Tongue (tissue), 2 donors: ENCODE measurements around the gene ZIK1. TPM values are rescaled to one million over a fixed set of nuclear protein-coding genes. Genes with fewer than 3 reads are reported as not detected.

Source experiments
- DNase-seq: peaks from one replicate; pipeline ENCODE4 v3.0.0-alpha.2; 2015
- total RNA-seq: library from RNA; depleted of rRNA; stranded (reverse); fragments of >200 nt; gene quantifications from one replicate; pipeline ENCODE4 v1.2.3, GENCODE V29; 2014

The ZIK1 gene
- total RNA-seq, 1 donor from 2014 or later, result 11.2 TPM

DNA sequence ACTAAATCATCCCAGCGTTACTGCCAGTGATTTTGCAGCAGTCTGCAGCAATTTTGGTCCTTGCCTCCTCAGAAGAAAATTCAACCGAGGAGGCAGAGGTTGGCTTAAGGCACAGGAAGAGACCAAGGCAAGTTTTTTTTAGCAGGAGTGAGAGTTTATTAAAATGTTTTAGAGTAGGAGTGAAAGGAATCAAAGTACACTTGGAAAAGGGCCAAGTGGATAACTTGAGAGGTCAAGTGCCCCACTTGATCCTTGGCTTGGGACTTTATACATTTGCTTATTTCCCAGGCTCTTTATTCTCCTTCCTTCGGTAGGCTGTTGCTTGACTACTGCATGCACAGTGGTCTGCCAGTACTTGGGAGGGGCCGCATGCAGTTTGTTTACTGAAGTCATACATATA is 27.2 kb downstream of the ZIK1 start:
- DNase-seq, result no peak

- peak; percentile 97 for DNase-seq
These were observed 30.2 kb downstream of the ZIK1 start, which contains the start of gene ZNF134 for GRCh38 chr19:57613941-57614743. Gene ZNF134 (plus strand): TSS chr19:57614242. CDS start chr19:57619469, 5,227 bp downstream.

GRCh38 chr19:57615346-57615745 is 31.4 kb downstream of the ZIK1 start:
- DNase-seq, result no peak

DNA sequence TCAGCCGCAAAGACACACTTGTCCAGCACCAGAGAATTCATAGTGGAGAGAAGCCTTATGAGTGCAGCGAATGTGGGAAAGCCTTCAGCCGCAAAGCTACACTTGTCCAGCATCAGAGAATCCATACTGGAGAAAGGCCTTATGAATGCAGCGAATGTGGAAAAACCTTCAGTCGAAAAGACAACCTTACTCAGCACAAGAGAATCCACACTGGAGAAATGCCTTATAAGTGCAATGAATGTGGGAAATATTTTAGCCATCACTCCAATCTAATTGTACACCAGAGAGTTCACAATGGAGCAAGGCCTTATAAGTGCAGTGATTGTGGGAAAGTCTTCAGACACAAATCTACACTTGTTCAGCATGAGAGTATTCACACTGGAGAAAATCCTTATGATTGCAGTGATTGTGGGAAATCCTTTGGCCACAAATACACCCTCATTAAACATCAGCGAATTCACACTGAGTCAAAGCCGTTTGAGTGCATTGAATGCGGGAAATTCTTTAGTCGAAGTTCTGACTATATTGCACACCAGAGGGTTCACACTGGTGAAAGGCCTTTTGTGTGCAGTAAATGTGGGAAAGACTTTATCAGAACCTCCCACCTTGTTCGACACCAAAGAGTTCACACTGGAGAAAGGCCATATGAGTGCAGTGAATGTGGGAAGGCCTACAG is 36.9 kb downstream of the ZIK1 start:
- DNase-seq, result no peak

GRCh38 chr19:57623091-57623490 is 39.1 kb downstream of the ZIK1 start:
- no peak for DNase-seq

DNA sequence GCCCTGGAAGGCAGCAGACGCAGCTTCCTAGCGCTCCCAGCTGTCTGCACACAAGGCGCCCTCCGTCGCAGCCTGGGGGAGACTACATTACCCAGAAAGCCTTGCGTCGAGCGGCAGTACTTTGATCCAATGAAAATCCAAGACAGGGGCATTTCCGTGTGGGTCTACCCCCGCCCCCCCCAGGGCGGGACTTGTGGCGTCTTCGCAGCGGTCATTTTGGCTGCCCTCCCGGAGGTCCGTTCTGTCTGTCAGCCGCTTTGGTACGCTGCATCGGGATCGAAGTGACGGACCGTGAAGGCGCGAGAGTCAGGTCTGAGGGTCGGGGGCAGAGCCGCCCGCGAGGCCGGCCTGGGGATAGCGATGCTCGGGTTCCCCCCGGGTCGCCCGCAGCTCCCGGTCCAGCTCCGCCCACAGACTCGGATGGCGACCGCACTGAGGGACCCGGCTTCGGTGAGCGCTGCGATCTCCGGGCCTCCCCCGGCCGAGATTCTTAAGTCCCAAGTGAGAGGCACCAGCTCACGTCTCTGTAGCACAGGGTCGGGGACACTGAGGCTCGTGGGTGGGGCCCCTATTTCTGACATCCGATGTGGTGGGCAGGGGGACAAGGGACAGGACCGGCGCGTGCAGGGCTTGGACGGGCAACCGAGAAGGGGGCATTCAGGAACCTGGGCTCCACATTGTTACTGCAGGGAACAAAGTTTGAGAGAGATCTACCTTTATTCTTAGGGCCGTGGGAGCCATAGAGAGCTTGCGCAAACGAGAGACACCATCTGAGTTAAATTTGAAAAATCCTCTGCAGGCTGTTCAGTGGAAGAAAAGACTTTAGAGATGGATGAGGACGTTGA is 49.3 kb downstream of the ZIK1 start, which contains the start of gene ZNF211:
Gene ZNF211 (plus strand): TSS at position 182 of the 845 bp plus-strand sequence. CDS start 179 bp downstream, at position 361.
- DNase-seq, result peak; percentile 98

DNA sequence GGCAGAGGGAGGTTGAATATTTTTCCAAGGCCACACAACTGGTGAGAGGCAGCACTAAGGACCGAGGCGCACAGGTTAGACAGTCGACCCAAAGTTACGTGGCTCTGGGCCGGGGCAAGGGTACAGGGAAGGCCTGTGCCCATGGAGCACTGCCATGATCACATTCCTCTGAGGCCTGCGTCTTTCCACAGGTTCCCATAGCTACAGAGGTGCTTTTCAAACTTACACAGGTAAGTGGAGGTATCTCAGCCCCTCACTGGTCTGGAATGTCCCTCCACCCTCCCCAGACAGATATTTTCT is 49.8 kb downstream of the ZIK1 start:
- no peak for DNase-seq

DNA sequence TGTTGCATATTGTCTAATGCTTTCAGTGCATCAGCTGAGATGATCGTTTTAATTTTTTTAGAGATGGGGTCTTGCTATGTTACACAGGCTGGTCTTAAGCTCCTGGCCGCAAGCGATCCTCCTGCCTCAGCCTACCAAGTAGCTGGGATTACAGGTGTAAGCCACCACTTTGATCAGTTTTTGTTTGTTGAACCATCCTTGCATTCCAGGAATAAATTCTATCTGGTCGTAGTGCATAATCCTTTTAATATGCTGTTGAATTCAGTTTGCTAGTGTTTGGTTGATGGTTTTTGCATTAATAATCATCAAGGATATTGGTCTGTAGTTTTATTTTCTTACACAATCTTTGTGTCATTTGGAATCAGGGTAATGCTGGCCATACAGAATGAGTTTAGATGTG is 53.4 kb downstream of the ZIK1 start:
- no peak for DNase-seq

GRCh38 chr19:57641715-57642234 is 57.8 kb downstream of the ZIK1 start:
- no peak for DNase-seq

GRCh38 chr19:57642396-57643046 is 58.6 kb downstream of the ZIK1 start:
- peak; percentile 18 for DNase-seq

Other genes with a start within 250 kb of the ZIK1 start
- 13.5 TPM for gene ZNF304, start 232.9 kb upstream of the ZIK1 start, total RNA-seq
- gene TRAPPC2B, start 220.6 kb upstream of the ZIK1 start, total RNA-seq, result 15.8 TPM
- gene ZNF547, start 220.6 kb upstream of the ZIK1 start, total RNA-seq, result 4.9 TPM
- 43.4 TPM for gene ZNF548, start 194.3 kb upstream of the ZIK1 start, total RNA-seq
- gene ZNF17, start 173.0 kb upstream of the ZIK1 start, total RNA-seq, result 22.5 TPM
- 15.8 TPM for gene ZNF749, start 148.8 kb upstream of the ZIK1 start, total RNA-seq
- 1.2 TPM for gene VN1R1, start 127.0 kb upstream of the ZIK1 start, total RNA-seq
- gene ZNF772, start 106.6 kb upstream of the ZIK1 start, total RNA-seq, result 25.2 TPM
- 12.0 TPM for gene ZNF419, start 96.4 kb upstream of the ZIK1 start, total RNA-seq
- gene ZNF773, start 84.2 kb upstream of the ZIK1 start, total RNA-seq, result 34.7 TPM
- gene ZNF549, start 56.8 kb upstream of the ZIK1 start, total RNA-seq, result 9.3 TPM
- gene ZNF550, start 24.3 kb upstream of the ZIK1 start, total RNA-seq, result 15.1 TPM
- 5.4 TPM for gene ZNF416, start 5.2 kb upstream of the ZIK1 start, total RNA-seq
- gene ZNF530, start 15.7 kb downstream of the ZIK1 start, total RNA-seq, result 5.1 TPM
- gene ZNF134, start 30.1 kb downstream of the ZIK1 start, total RNA-seq, result 23.3 TPM
- 19.0 TPM for gene ZNF211, start 49.0 kb downstream of the ZIK1 start, total RNA-seq
- gene ZSCAN4, start 84.8 kb downstream of the ZIK1 start, total RNA-seq, result not detected
- 18.9 TPM for gene ZNF551, start 97.8 kb downstream of the ZIK1 start, total RNA-seq
- 13.1 TPM for gene ZNF154, start 125.1 kb downstream of the ZIK1 start, total RNA-seq
- 8.4 TPM for gene ZNF671, start 143.5 kb downstream of the ZIK1 start, total RNA-seq
- gene ZNF776, start 162.7 kb downstream of the ZIK1 start, total RNA-seq, result 22.4 TPM
- 29.4 TPM for gene ZNF586, start 185.5 kb downstream of the ZIK1 start, total RNA-seq
- gene ZNF552, start 230.8 kb downstream of the ZIK1 start, total RNA-seq, result 5.7 TPM
- gene ZNF587B, start 246.2 kb downstream of the ZIK1 start, total RNA-seq, result 14.5 TPM